Calu3 (cell line): Measurements from ENCODE around the gene HMGA1. TPM values are rescaled to one million over a fixed set of nuclear protein-coding genes. Genes with fewer than 3 reads are reported as not detected.
"Not testable (repeated sequence)": the region's sequence is repeated elsewhere in the genome, so short reads cannot be mapped to it uniquely, and the experiment has no call there.

Experiments
- BruUV-seq: library from RNA; stranded (reverse); fragments of 400-500 nt; replicated peaks from 2 replicates; lab custom pipeline; 2021; lab: Mats Ljungman, UMichigan
- CTCF ChIA-PET: fragments of 300-600 bp; sonication (Branson Sonifier 250); formaldehyde crosslinking; loops from one replicate; lab custom pipeline; 2022; ENCODE audit warnings: antibody characterized with exemption; lab: Charles Lee
- DNase-seq: peaks from one replicate; pipeline ENCODE4 v3.0.0; 2022
- H3K27ac Mint-ChIP-seq: one replicate; pipeline ENCODE4 v1.8.0; 2022; ENCODE audit warnings: mixed read lengths; ENCODE audit not compliant: unreplicated experiment
- H3K27me3 Mint-ChIP-seq: one replicate; pipeline ENCODE4 v1.8.0; 2022; ENCODE audit warnings: mixed read lengths; ENCODE audit not compliant: unreplicated experiment
- H3K36me3 Mint-ChIP-seq: one replicate; pipeline ENCODE4 v1.8.0; 2022; ENCODE audit warnings: mild to moderate bottlenecking, moderate library complexity, mixed read lengths; ENCODE audit not compliant: insufficient read depth, unreplicated experiment
- H3K4me1 Mint-ChIP-seq: one replicate; pipeline ENCODE4 v1.8.0; 2022; ENCODE audit warnings: mild to moderate bottlenecking, low read depth, mixed read lengths; ENCODE audit not compliant: unreplicated experiment
- H3K4me3 Mint-ChIP-seq: one replicate; pipeline ENCODE4 v1.8.0; 2022; ENCODE audit warnings: mild to moderate bottlenecking, low read depth, moderate library complexity, mixed read lengths; ENCODE audit not compliant: unreplicated experiment
- H3K9me3 Mint-ChIP-seq: one replicate; pipeline ENCODE4 v1.8.0; 2022; ENCODE audit warnings: low read depth, mixed read lengths; ENCODE audit not compliant: unreplicated experiment
- intact Hi-C: fragments of 100-400 bp; cut with micrococcal nuclease; formaldehyde crosslinking; loops from one replicate; pipeline ENCODE4 v1.10.0; 2022; ENCODE audit not compliant: unreplicated experiment
- total RNA-seq: library from RNA; stranded (reverse); gene quantifications from 2 replicates; pipeline ENCODE4 v1.2.3, GENCODE V29; 2022
- TF ChIP-seq, protein P1 (sequence below): fragments of 200-600 bp; IDR thresholded peaks from one replicate; pipeline ENCODE4 v1.8.0; 2022; ENCODE audit warnings: antibody characterized with exemption; ENCODE audit not compliant: unreplicated experiment

Gene HMGA1
- total RNA-seq, 1 experiment from 2014 or later = 1,138 TPM

DNA sequence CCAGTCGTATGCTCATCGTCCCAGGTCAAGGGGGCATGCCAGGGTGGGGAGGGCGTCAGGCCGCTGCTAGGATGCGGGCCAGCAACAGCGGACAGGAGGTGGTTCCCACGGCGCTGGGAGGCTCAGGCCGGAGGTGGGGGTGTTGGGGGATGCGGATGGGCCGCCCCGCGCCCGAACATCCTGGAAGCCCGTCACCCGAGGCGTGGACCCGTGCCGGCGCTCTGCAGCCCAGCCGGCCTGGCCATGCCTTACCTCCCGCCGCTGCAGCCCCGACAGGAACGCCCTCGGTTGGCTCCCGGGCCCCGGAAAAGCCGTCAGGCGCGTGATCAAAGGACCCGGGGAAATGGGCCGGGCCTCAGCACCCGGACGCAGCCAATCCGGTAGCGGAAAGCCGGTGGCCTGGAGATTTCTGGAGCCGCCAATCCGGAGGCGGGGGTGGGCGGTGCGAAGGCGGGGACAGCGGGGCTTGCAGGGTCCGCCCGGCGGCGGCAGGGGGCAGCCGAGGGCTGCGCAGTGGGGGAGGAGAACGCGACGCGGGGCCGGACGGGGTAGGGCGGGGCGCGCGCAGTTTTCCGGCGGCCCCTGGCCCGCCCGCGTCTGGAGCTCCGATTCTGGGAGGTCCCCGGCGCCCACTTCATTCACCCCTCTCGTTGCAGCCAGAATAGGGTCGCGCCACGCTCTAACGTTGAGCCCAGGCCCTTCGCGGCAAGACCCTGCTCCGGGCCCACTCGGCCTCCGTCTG, 12.2 kb downstream of the HMGA1 start, which contains the start of gene SMIM29:
Gene SMIM29 (minus strand): TSS at position 280 of the 742 bp plus-strand sequence. CDS start 1,215 bp downstream, outside the sequence.
- Mint-ChIP-seq H3K9me3 (no peaks in the 10 kb centered on the region), H3K27me3 (no peaks in the 10 kb centered on the region), H3K27ac (peak within 1 kb of the TSS; percentile 97), H3K4me1 (peaks cover 56% of the 10 kb centered on the region), H3K4me3 (peak within 1 kb of the TSS; percentile 81), H3K36me3 (peaks cover 58% of the 10 kb centered on the region)
- intact Hi-C loops = loop anchor here (1.0 kb wide), 2 partner anchors 143 to 166 kb away; partner anchors contain the start of gene NUDT3
- peak; percentile 100 for DNase-seq
- TF ChIP-seq, protein P1, sequence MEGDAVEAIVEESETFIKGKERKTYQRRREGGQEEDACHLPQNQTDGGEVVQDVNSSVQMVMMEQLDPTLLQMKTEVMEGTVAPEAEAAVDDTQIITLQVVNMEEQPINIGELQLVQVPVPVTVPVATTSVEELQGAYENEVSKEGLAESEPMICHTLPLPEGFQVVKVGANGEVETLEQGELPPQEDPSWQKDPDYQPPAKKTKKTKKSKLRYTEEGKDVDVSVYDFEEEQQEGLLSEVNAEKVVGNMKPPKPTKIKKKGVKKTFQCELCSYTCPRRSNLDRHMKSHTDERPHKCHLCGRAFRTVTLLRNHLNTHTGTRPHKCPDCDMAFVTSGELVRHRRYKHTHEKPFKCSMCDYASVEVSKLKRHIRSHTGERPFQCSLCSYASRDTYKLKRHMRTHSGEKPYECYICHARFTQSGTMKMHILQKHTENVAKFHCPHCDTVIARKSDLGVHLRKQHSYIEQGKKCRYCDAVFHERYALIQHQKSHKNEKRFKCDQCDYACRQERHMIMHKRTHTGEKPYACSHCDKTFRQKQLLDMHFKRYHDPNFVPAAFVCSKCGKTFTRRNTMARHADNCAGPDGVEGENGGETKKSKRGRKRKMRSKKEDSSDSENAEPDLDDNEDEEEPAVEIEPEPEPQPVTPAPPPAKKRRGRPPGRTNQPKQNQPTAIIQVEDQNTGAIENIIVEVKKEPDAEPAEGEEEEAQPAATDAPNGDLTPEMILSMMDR = peak; percentile 99
- no TSS peak for BruUV-seq
- CTCF ChIA-PET = interaction anchor here (0.7 to 5.4 kb wide), 13 partner anchors 12 to 407 kb away, joined by 3 to 107 read pairs (median 4); partner anchors contain the start of genes HMGA1 and NUDT3

DNA sequence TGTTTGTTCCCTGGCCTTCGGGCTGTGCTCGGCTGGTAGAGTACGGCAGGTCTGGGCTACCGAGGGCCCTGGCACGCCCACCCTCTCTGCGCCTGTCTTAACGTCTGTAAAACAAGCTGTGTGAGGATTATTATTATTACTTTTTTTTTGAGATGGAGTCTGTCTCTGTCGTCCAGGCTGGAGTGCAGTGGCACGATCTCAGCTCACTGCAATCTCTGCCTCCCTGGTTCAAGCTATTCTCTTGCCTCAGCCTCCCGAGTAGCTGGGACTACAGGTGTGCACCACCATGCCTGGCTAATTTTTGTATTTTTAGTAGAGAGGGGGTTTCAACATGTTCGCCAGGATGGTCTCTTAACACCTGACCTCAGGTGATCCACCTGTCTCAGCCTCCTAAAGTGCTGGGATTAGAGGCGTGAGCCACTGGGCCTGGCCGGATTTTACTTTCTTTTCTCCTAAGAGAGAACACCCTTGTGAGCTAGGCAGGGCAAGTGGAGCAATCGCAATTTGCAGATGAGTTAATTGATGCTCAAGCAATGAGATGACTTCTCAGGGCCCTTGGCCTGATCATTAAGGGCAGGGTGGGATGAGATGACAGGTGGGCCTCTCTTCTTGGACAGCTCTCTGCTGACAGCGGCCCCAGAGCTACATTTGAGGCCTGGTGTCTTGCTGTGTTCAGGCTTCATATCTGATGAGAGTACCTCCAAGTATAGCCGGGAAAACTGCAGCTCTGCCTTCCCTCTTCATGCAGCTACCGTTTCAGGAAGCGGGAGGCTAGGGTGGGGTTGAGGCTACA, 13.0 kb downstream of the HMGA1 start:
- intact Hi-C loops = loop anchor here (1.0 kb wide), 1 partner anchor 166 kb away; no protein-coding TSS in a partner anchor
- peak overlapping the region; percentile 81 for H3K4me3 Mint-ChIP-seq
- H3K27ac Mint-ChIP-seq = peak overlapping the region; percentile 97
- no peaks in the 10 kb centered on the region for H3K9me3 Mint-ChIP-seq
- peaks cover 51% of the 10 kb centered on the region for H3K36me3 Mint-ChIP-seq
- DNase-seq = no peak
- CTCF ChIA-PET = interaction anchor here (0.7 to 5.4 kb wide), 14 partner anchors 13 to 406 kb away, joined by 3 to 107 read pairs (median 4); partner anchors contain the start of genes HMGA1 and NUDT3
- BruUV-seq = no TSS peak
- TF ChIP-seq, protein P1 = no peak
- H3K27me3 Mint-ChIP-seq = no peaks in the 10 kb centered on the region
- peaks cover 48% of the 10 kb centered on the region for H3K4me1 Mint-ChIP-seq

DNA sequence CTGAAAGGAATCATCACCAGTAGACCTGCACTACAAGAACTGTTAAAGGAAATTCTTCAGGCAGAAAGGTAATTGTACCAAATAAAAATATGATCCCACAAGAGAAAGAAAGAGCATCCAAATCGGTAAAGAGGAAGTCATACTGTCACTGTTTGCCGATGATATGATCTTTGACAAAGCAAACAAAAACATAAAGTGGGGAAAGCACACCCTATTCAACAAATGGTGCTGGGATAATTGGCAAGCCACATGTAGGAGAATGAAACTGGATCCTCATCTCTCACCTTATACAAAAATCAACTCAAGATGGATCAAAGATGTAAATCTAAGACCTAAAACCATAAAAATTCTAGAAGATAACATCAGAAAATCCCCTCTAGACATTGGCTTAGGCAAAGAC, 15.7 kb downstream of the HMGA1 start:
- BruUV-seq, H3K27me3 Mint-ChIP-seq, H3K27ac Mint-ChIP-seq, H3K9me3 Mint-ChIP-seq, intact Hi-C loops, H3K4me3 Mint-ChIP-seq, DNase-seq: not testable (repeated sequence)
- CTCF ChIA-PET = interaction anchor here (0.6 kb wide), 1 partner anchor 163 kb away, joined by 3 read pairs; no protein-coding TSS in a partner anchor
- peaks cover 23% of the 10 kb centered on the region for H3K36me3 Mint-ChIP-seq
- peaks cover 21% of the 10 kb centered on the region for H3K4me1 Mint-ChIP-seq

DNA sequence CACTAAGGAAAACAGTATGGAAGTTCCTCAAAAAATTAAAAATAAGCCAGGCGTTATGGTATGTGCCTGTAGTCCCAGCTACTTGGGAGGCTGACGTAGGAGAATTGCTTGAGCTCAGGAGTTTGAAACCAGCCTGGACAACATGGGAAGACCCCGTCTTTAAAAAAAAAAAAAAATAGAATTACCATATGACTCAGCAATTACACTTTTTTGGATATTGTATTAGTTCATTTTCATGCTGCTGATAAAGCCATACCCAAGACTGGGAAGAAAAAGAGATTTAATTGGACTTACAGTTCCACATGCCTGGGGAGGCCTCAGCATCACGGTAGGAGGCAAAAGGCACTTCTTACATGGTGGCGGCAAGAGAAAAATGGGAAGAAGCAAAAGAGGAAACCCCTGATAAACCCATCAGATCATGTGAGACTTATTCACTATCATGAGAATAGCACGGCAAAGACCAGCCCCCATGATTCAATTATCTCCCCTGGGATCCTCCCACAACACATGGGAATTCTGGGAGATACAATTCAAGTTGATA, 22.9 kb downstream of the HMGA1 start:
- H3K27me3 Mint-ChIP-seq = no peaks in the 10 kb centered on the region
- H3K27ac Mint-ChIP-seq = no peak overlapping the region
- peaks cover 10% of the 10 kb centered on the region for H3K9me3 Mint-ChIP-seq
- H3K36me3 Mint-ChIP-seq = no peaks in the 10 kb centered on the region
- no TSS peak for BruUV-seq
- TF ChIP-seq, protein P1 = no peak
- H3K4me3 Mint-ChIP-seq = no peak overlapping the region
- CTCF ChIA-PET = interaction anchor here (0.7 kb wide), 1 partner anchor 350 kb away, joined by 4 read pairs; no protein-coding TSS in a partner anchor
- DNase-seq = no peak
- intact Hi-C loops = no loop called here
- no peaks in the 10 kb centered on the region for H3K4me1 Mint-ChIP-seq
